ENCODE data around the gene TMEM14C. TPM values are rescaled to one million over a fixed set of nuclear protein-coding genes. Genes with fewer than 3 reads are reported as not detected.
"Not testable (repeated sequence)": the region's sequence is repeated elsewhere in the genome, so short reads cannot be mapped to it uniquely, and the experiment has no call there.

TMEM14C gene
- polyA plus RNA-seq, 4 donors, result 140 to 184 (median 161) TPM

DNA sequence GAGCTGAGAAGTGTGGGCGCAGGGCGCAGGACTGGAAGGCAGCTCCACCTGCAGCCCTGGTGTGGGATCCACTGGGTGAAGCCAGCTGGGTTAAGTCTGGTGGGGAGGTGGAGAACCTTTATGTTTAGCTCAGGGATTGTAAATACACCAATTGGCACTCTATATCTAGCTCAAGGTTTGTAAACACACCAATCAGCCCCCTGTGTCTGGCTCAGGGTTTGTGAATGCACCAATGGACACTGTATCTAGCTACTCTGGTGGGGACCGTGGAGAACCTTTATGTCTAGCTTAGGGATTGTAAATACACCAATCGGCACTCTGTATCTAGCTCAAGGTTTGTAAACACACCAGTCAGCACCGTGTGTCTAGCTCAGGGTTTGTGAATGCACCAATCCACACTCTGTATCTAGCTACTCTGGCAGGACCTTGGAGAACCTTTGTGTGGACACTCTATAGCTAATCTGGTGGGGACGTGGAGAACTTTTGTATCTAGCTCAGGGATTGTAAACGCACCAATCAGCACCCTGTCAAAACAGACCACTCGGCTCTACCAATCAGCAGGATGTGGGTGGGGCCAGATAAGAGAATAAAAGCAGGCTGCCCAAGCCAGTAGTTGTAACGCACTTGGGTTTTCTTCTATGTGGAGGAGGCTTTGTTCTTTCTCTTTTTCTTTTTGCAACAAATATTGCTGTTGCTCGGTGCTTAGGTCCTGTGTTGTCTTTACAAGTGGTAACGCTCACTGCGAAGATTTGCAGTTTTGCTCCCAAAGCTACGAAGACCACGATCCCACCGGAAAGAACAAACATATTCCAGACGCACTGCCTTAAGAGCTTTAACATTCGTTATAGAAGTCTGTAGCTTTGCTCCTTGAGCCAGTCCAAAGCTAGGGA lies 1.7 kb upstream of the TMEM14C start:
- DNase-seq (ENCODE audit: low read depth in 4 of 4, low spot score in 2 of 4), result not testable (repeated sequence)

- no peak for DNase-seq (ENCODE audit: low read depth in 4 of 4, low spot score in 2 of 4)
Measured at GRCh38 chr6:10721850-10722569, 860 bp upstream of the TMEM14C start.

DNA sequence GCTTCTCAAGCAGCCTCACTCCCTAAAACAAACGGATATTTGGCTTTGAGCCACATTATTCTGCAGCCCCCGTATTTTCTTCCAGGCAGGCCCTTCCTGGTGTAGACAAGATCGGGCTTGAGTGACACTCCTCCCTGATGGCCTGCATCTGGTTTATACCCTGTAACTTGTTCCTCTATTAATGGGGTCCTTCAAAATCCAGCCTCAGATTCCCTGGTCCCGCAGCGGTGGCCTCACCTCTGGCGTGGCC lies 375 bp upstream of the TMEM14C start:
- no peak for DNase-seq (ENCODE audit: low read depth in 4 of 4, low spot score in 2 of 4)

- DNase-seq (ENCODE audit: low read depth in 4 of 4, low spot score in 2 of 4), result no peak
Measured at GRCh38 chr6:10723567-10723881, 654 bp downstream of the TMEM14C start.

- DNase-seq (ENCODE audit: low read depth in 4 of 4, low spot score in 2 of 4), result no peak
Measured at GRCh38 chr6:10725044-10725443, 2.2 kb downstream of the TMEM14C start.

- no peak for DNase-seq (ENCODE audit: low read depth in 4 of 4, low spot score in 2 of 4)
Measured at GRCh38 chr6:10725716-10726115, 2.8 kb downstream of the TMEM14C start.

DNA sequence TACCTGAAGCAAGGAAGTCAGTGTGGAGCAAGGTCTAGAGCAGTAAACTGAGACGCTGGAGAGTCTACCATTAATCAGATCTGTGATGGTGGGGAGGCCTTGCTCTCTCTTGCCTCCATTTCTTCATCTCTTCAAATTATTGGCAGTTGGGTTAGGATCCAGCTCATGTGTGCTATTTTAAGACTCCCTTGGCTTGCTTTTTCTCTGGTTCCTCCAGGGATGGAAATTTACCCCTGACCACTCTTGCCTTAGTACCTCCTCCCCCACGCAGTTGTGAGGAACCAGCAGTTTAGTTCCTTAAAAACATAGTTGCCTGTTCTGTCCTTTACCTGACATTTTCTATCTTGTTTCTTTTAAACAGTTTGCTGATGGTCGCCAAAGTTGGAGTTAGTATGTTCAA lies 7.4 kb downstream of the TMEM14C start:
- DNase-seq (ENCODE audit: low read depth in 4 of 4, low spot score in 2 of 4), result no peak

GRCh38 chr6:10733151-10733715 lies 10.4 kb downstream of the TMEM14C start:
- DNase-seq (ENCODE audit: low read depth in 4 of 4, low spot score in 2 of 4), result no peak

GRCh38 chr6:10733863-10734262 lies 11.0 kb downstream of the TMEM14C start:
- no peak for DNase-seq (ENCODE audit: low read depth in 4 of 4, low spot score in 2 of 4)

DNA sequence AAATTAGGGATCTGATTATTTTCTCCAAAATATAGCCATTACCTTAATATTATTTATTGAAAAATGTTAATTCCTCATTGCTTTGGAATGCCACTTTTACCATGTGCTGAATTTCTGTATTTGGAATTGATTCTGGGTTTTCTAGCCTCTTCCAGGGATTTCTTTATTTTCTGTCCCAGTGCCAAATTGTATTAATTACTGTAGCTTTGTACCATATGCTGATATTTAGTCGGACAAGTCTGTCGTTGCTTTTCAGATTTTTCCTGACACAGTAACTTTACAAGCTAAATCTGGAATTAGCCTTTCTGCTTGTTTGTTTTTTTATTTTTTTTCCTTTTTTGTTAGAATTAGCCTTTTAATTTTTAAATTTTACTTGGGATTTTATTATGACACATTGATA lies 13.9 kb downstream of the TMEM14C start:
- no peak for DNase-seq (ENCODE audit: low read depth in 4 of 4, low spot score in 2 of 4)

GRCh38 chr6:10740061-10740460 lies 17.2 kb downstream of the TMEM14C start:
- no peak for DNase-seq (ENCODE audit: low read depth in 4 of 4, low spot score in 2 of 4)

DNA sequence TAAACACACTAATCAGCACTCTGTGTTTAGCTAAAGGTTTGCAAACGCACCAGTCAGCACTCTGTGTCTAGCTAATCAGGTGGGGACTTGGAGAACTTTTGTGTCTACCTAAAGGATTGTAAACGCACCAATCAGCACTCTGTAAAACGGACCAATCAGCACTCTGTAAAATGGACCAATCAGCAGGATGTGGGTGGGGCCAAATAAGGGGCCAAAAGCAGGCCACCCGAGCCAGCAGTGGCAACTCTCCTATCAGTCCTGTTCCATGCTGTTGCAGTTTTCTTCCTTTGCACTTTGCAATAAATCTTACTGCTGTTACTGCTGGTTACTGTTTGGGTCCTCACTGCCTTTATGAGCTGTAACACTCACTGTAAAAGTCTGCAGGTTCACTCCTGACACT lies 18.8 kb downstream of the TMEM14C start:
- not testable (repeated sequence) for DNase-seq (ENCODE audit: low read depth in 4 of 4, low spot score in 2 of 4)

- no peak for DNase-seq (ENCODE audit: low read depth in 4 of 4, low spot score in 2 of 4)
Measured at GRCh38 chr6:10742251-10742650, 19.4 kb downstream of the TMEM14C start.

- no peak for DNase-seq (ENCODE audit: low read depth in 4 of 4, low spot score in 2 of 4)
Measured at GRCh38 chr6:10743515-10743914, 20.6 kb downstream of the TMEM14C start.

- DNase-seq (ENCODE audit: low read depth in 4 of 4, low spot score in 2 of 4), result no peak
Measured at GRCh38 chr6:10745116-10745515, 22.2 kb downstream of the TMEM14C start.

DNA sequence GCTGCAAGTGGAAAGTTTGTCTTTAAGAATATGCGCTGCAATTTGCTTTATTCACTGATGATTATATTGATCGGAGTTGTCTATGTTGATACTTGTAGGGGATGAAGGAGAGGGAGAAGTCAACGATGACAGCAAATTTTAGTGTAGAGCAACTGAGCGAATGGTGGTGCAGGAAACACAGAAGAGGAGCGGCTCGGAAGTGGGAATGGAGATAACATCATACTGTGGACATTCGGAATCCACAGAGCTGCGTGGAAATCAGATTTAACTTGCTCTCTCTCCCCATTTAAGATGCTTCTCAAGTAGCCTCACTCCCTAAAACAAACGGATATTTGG lies 24.0 kb downstream of the TMEM14C start:
- no peak for DNase-seq (ENCODE audit: low read depth in 4 of 4, low spot score in 2 of 4)

DNA sequence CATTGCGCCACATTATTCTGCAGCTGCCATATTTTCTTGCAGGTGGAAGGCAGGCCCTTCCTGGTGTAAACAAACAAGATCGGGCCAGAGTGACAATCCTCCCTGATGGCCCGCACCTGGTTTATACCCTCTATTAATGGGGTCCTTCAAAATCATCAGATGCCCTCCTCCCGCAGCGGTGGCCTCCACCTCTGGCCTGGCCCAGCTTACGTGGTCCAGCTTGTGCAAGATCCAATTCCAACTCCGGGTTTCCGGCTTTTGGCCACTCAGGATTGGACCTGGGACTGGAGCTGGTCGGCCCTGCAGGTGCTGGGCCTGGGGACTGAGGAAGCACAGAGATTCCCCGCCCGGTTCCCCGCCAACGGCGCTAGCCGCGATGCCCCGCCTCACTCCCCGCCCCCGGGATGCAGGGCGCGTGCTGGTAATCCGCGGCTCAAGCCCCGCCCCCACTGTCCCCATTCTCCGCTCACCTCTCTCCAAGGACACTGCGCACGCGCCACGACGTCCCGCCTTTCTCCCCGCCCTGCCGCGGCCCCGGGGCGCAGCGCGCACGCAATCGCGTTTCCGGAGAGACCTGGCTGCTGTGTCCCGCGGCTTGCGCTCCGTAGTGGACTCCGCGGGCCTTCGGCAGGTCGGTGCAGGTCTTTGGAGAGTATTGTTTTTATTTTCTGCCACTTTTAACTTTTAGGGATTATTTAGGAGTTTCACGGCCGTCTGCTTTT lies 24.5 kb downstream of the TMEM14C start, which contains the start of gene TMEM14B:
Gene TMEM14B, plus strand, starts transcription at position 555 of the 722 bp plus-strand sequence. CDS start 1,441 bp downstream, outside the sequence.
- peak; percentile 83 to 96 (median 95) for DNase-seq (ENCODE audit: low read depth in 4 of 4, low spot score in 2 of 4)

DNA sequence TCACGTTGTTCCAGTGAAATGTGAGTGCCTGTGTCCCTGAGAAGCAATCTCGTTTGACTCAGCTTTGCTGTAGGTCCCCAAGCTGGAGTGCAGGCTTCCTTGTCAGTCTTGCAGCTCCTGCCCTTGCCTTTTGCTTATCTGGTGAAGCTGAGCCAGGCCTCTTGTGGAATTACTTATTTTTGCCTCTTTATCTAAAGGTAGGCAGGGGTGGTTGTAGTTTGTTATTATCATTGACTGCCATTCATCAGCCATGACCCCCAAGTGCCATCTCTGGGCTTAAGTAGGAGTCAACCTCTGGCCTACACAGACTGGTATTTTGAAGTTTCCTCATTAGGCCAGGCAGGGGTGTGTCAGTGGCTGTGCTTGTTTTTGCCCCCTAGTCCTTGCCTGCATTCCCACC lies 26.9 kb downstream of the TMEM14C start:
- DNase-seq (ENCODE audit: low read depth in 4 of 4, low spot score in 2 of 4), result no peak

DNA sequence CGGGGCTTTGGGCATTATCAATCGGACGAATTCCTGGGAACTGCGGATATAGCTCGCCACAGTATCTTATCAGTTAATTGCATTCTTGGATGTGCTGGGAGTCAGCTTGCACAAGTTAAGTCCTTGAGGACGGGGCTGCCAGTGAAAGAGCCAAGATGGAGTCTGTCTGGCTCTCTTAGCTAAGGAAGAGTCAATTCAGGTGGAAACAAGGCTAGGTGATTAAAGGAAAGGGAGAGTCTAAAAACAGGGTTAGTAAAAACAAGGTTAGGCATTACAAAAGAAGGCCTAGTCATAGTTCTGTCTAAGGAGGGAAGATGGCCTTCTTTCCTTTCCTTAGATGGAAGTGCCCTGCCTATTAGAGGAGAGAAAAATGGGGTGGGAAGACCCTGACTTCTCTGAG lies 27.7 kb downstream of the TMEM14C start:
- not testable (repeated sequence) for DNase-seq (ENCODE audit: low read depth in 4 of 4, low spot score in 2 of 4)

DNA sequence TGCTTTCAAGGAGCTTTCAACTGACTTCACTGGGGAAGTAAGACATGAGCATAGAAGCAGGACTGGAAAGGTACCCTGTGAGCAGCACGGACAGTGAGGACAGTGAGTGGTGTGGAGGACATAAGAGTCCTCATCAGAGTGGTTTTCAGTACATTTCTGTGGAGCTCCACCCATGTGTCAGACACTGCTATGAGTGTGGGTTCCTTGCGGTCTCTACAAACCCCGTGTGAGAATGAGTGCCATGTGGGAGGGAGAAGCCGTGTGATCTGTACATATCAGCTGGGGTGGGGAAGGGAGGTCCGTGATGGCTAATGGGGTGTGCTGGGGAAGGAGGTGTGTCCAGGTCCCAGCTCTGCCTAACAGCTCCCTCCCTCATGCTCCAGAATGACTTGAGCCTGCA lies 28.9 kb downstream of the TMEM14C start:
- DNase-seq (ENCODE audit: low read depth in 4 of 4, low spot score in 2 of 4), result not testable (repeated sequence)

GRCh38 chr6:10756085-10756484 lies 33.2 kb downstream of the TMEM14C start:
- DNase-seq (ENCODE audit: low read depth in 4 of 4, low spot score in 2 of 4), result no peak

All from left renal cortex interstitium (tissue), 4 donors.